ENCODE data around the gene TRAF4.

TRAF4 gene

DNA sequence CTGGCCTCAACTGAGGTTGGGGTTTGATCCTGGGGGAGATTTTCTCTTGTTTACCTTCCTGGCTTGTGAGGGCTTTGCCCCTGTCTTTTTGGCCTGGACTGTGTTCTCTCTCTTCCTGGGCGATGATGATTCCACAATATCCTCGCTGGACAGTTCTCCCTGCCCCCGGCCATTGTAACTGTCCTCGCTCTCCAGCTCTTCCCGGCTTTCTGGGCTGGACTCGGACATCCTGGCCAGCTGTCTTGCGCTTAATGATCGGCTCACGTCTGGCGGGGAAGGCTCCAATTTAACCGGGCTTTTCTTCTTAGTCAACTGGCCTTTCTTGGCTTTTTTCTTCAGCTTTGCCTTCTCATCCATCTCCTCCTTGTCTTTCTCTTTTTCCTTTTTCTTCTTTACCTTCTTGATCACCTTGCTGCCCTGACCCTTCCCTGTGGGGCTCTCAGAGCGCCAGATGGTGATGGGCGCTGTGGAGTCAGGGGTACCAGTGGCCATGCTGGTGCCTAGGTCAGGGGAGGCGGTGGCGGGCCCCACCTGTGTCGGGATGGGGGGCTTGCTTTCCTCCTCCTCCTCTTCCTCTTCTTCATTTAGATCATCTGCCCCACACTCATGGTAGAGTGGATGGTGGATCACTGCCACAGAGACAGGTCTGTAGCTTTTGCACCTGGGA is 40.1 kb upstream of the TRAF4 start:
- DNase-seq (ENCODE audit: low read depth), result no peak
- TF ChIP-seq, protein P1, sequence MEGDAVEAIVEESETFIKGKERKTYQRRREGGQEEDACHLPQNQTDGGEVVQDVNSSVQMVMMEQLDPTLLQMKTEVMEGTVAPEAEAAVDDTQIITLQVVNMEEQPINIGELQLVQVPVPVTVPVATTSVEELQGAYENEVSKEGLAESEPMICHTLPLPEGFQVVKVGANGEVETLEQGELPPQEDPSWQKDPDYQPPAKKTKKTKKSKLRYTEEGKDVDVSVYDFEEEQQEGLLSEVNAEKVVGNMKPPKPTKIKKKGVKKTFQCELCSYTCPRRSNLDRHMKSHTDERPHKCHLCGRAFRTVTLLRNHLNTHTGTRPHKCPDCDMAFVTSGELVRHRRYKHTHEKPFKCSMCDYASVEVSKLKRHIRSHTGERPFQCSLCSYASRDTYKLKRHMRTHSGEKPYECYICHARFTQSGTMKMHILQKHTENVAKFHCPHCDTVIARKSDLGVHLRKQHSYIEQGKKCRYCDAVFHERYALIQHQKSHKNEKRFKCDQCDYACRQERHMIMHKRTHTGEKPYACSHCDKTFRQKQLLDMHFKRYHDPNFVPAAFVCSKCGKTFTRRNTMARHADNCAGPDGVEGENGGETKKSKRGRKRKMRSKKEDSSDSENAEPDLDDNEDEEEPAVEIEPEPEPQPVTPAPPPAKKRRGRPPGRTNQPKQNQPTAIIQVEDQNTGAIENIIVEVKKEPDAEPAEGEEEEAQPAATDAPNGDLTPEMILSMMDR (conservative IDR thresholded peaks at IDR 0.05; ENCODE audit: low read length), result no peak
- H3K4me3 ChIP-seq (ENCODE audit: low read length), result no peak overlapping the region

DNA sequence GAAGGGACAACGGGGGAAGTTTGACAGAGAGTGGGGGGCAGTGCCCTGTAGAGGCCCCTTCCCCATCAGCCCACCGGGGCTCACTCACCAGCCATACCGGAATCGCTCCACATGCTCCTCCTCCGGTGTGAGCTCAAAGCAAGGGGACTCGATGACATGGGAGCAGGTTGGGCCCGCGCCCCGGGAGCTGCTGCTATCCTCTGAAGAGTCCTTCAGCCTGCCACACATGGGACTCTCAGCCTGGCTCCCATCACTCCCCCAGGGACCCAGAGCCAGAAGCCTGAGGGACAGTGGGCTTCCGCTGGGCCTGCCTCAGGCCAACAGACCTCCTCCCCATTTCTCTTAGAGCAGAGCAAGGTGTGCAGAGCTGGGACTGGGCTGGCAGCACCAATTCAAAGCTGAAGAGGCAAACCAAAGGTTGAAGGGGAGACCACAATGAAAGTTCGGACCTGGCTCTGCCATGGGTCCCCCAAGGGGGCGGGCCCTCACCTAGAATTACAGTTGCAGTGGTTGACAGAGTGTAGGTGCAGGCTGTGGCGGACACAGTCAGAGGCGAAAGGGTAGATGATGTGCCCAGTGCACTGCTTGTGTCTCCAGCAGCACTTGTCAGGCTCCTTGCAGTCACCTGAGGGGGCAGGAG is 39.5 kb upstream of the TRAF4 start:
- TF ChIP-seq, protein P1 (conservative IDR thresholded peaks at IDR 0.05; ENCODE audit: low read length), result no peak
- H3K4me3 ChIP-seq (ENCODE audit: low read length), result no peak overlapping the region
- no peak for DNase-seq (ENCODE audit: low read depth)

- TF ChIP-seq, protein P1 (conservative IDR thresholded peaks at IDR 0.05; ENCODE audit: low read length), result no peak
- H3K4me3 ChIP-seq (ENCODE audit: low read length), result no peak overlapping the region
- no peak for DNase-seq (ENCODE audit: low read depth)
Measured at GRCh38 chr17:28705074-28705659, 38.6 kb upstream of the TRAF4 start.

- TF ChIP-seq, protein P1 (conservative IDR thresholded peaks at IDR 0.05; ENCODE audit: low read length), result no peak
Measured at GRCh38 chr17:28705728-28706334, 38.0 kb upstream of the TRAF4 start.

GRCh38 chr17:28706471-28707338 is 37.1 kb upstream of the TRAF4 start:
- no peak for DNase-seq (ENCODE audit: low read depth)
- TF ChIP-seq, protein P1 (conservative IDR thresholded peaks at IDR 0.05; ENCODE audit: low read length), result no peak
- no peak overlapping the region for H3K4me3 ChIP-seq (ENCODE audit: low read length)

More at GRCh38 chr17:28705728-28706334, 38.0 kb upstream of the TRAF4 start:
- no peak for DNase-seq (ENCODE audit: low read depth)
- H3K4me3 ChIP-seq (ENCODE audit: low read length), result no peak overlapping the region

DNA sequence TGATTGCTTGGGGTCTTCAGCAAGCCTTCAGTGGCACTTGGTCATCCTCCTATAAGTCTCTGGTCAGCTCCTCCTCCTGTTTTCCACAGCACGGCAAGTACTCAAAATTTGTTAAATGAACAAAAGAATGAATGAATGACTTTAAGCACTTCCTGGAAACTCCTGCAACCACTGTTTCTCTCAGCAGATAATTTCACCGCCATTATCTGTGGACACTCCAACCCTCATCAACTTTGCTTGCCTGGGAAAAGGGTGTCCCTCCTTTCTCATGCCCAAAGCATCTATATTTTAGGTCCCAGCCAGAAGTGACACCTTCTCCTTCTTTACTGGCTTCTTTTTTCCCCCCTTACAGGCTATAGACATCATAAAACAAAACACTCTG is 36.5 kb upstream of the TRAF4 start:
- no peak overlapping the region for H3K4me3 ChIP-seq (ENCODE audit: low read length)
- DNase-seq (ENCODE audit: low read depth), result no peak
- TF ChIP-seq, protein P1 (conservative IDR thresholded peaks at IDR 0.05; ENCODE audit: low read length), result no peak

All from AG10803 (cell line).